GM10266 (cell line): ENCODE data around the gene ABLIM1.

ENCODE experiments used
- DNase-seq: peaks from one replicate; pipeline ENCODE4 v3.0.0; 2012; ENCODE audit errors: extremely low spot score
- CTCF ChIP-seq: IDR thresholded peaks from 2 replicates; pipeline ENCODE4 v1.5.1; 2012; ENCODE audit warnings: mild to moderate bottlenecking, low read depth; ENCODE audit not compliant: control insufficient read depth, insufficient read depth; ENCODE audit errors: missing control alignments

ABLIM1 gene

GRCh38 chr10:114426476-114426875 lies 231.6 kb downstream of the ABLIM1 start:
- no peak for TF ChIP-seq CTCF
- DNase-seq: no peak

- TF ChIP-seq CTCF: no peak
- DNase-seq: no peak
These were observed 237.1 kb downstream of the ABLIM1 start for GRCh38 chr10:114420811-114421485.

- DNase-seq: no peak
- no peak for TF ChIP-seq CTCF
These were observed 240.0 kb downstream of the ABLIM1 start for GRCh38 chr10:114418109-114418508.

- no peak for DNase-seq
- TF ChIP-seq CTCF: no peak
These were observed 244.9 kb downstream of the ABLIM1 start for GRCh38 chr10:114412907-114413797.

- no peak for DNase-seq
- no peak for TF ChIP-seq CTCF
These were observed 249.1 kb downstream of the ABLIM1 start for GRCh38 chr10:114408968-114409444.

GRCh38 chr10:114408112-114408967 lies 249.7 kb downstream of the ABLIM1 start:
- no peak for TF ChIP-seq CTCF
- DNase-seq: no peak
